Caco-2 (cell line): ENCODE results near the gene SEMA4D. TPM values are rescaled to one million over a fixed set of nuclear protein-coding genes. Genes with fewer than 3 reads are reported as not detected.

Experiments used
- BruUV-seq: library from RNA; stranded (reverse); fragments of 400-500 nt; replicated peaks from 2 replicates; lab custom pipeline; 2021; lab: Mats Ljungman, UMichigan
- CTCF ChIA-PET: fragments of 300-600 bp; sonication (Branson Sonifier 250); formaldehyde crosslinking; loops from one replicate; lab custom pipeline; 2022; ENCODE audit warnings: antibody characterized with exemption; lab: Charles Lee
- POLR2A ChIA-PET: fragments of 300-600 bp; sonication (Branson Sonifier 250); formaldehyde crosslinking; loops from one replicate; lab custom pipeline; 2022; ENCODE audit warnings: antibody characterized with exemption; lab: Charles Lee
- DNase-seq, 2 experiments: peaks; one replicate each; pipeline versions ENCODE4 v3.0.0 to v3.0.0-alpha.2; 2020 to 2022
- H3K27me3 ChIP-seq: replicated peaks from 2 replicates; pipeline ENCODE4 v1.6.0; 2011; ENCODE audit warnings: low read length; ENCODE audit not compliant: control insufficient read depth, insufficient read depth
- H3K36me3 ChIP-seq: 2 replicates; pipeline ENCODE4 v1.5.1; 2011; ENCODE audit warnings: low read length; ENCODE audit not compliant: control insufficient read depth, insufficient read depth
- H3K4me1 ChIP-seq: fragments of 250-450 bp; sonication (Bioruptor Pico); 2 replicates; pipeline ENCODE4 v1.5.1; 2020; ENCODE audit warnings: mild to moderate bottlenecking
- H3K4me3 ChIP-seq: 2 replicates; pipeline ENCODE4 v1.5.1; 2011; ENCODE audit warnings: low read depth, mild to moderate bottlenecking, control low read depth, low read length
- H3K9me3 ChIP-seq: fragments of 250-450 bp; sonication (Bioruptor Pico); 2 replicates; pipeline ENCODE4 v1.5.1; 2020; ENCODE audit warnings: mild to moderate bottlenecking, moderate library complexity
- H3K27ac Mint-ChIP-seq: one replicate; pipeline ENCODE4 v1.8.0; 2022; ENCODE audit warnings: mixed read lengths; ENCODE audit not compliant: unreplicated experiment
- H3K27me3 Mint-ChIP-seq: one replicate; pipeline ENCODE4 v1.8.0; 2022; ENCODE audit warnings: mixed read lengths; ENCODE audit not compliant: insufficient read depth, unreplicated experiment
- H3K36me3 Mint-ChIP-seq: one replicate; pipeline ENCODE4 v1.8.0; 2022; ENCODE audit warnings: mild to moderate bottlenecking, mixed read lengths; ENCODE audit not compliant: insufficient read depth, unreplicated experiment
- H3K4me1 Mint-ChIP-seq: one replicate; pipeline ENCODE4 v1.8.0; 2022; ENCODE audit warnings: low read depth, mixed read lengths; ENCODE audit not compliant: unreplicated experiment
- H3K4me3 Mint-ChIP-seq: one replicate; pipeline ENCODE4 v1.8.0; 2022; ENCODE audit warnings: mild to moderate bottlenecking, moderate library complexity, mixed read lengths; ENCODE audit not compliant: unreplicated experiment
- H3K9me3 Mint-ChIP-seq: one replicate; pipeline ENCODE4 v1.8.0; 2022; ENCODE audit warnings: mixed read lengths; ENCODE audit not compliant: unreplicated experiment
- intact Hi-C: fragments of 100-400 bp; cut with micrococcal nuclease; formaldehyde crosslinking; loops from one replicate; pipeline ENCODE4 v1.10.0; 2022; ENCODE audit not compliant: unreplicated experiment
- total RNA-seq: library from RNA; stranded (reverse); gene quantifications from 2 replicates; pipeline ENCODE4 v1.2.3, GENCODE V29; 2022
- TF ChIP-seq, protein P1 (sequence below), 2 experiments: fragments of 200-600 bp in 1 of 2; IDR thresholded peaks; 1 replicate in 1 of 2; 2 replicates in 1 of 2; pipeline versions ENCODE4 v1.5.1 to v1.8.0; 2011 to 2022; ENCODE audit warnings: antibody characterized with exemption in 1 of 2, control low read depth in 1 of 2, inconsistent platforms in 1 of 2, low read depth in 1 of 2, low read length in 1 of 2, mild to moderate bottlenecking in 1 of 2, moderate library complexity in 1 of 2; ENCODE audit not compliant: insufficient read depth in 1 of 2, severe bottlenecking in 1 of 2, unreplicated experiment in 1 of 2

The SEMA4D gene
- total RNA-seq, 1 experiment from 2014 or later = 17.1 TPM

DNA sequence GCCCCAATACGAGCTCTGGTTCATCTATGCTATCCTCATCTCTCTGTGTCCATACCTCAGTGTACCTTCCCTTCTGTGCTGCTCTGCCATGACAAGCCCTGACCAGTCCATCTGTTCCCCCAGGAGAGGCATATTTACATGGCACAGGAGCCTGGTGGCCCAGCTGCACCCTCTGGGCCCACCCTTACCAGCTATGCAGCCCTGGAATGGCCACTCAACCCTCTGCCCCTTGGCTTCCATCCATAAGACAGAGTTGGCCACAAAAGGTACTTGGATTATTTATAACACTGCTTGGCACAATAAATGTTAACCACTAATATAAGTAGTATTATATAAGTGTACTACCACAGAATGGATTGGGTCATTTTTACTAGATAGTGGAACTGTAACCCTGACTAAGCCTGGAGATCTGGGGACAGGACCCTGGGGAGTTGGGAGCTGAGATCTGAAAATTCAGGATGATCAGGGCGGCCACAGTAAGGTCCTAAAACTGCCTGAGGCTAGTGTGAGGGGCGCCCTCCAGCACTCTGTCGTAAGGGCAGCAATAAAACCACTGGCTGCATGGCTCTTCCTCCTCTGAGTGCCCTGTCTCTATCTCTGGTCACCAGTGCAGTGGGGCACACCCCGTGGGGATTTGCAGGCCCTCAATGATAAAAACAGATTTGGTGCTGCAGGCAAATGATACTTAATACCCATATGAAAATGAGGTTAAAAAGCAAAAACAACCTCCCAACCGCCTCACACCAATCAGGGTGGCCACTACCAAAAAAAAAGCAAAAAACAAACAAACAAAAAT lies 65.8 kb downstream of the SEMA4D start:
- no peak overlapping the region for H3K4me3 Mint-ChIP-seq
- H3K4me1 ChIP-seq = 0 out of 2 replicates have a peak, but pooled peaks cover 9% of the 10 kb centered on the region
- no peak for DNase-seq
- CTCF ChIA-PET = no interaction called here
- no peak overlapping the region for H3K27ac Mint-ChIP-seq
- H3K27me3 ChIP-seq = no peaks in the 10 kb centered on the region
- TF ChIP-seq, protein P1, sequence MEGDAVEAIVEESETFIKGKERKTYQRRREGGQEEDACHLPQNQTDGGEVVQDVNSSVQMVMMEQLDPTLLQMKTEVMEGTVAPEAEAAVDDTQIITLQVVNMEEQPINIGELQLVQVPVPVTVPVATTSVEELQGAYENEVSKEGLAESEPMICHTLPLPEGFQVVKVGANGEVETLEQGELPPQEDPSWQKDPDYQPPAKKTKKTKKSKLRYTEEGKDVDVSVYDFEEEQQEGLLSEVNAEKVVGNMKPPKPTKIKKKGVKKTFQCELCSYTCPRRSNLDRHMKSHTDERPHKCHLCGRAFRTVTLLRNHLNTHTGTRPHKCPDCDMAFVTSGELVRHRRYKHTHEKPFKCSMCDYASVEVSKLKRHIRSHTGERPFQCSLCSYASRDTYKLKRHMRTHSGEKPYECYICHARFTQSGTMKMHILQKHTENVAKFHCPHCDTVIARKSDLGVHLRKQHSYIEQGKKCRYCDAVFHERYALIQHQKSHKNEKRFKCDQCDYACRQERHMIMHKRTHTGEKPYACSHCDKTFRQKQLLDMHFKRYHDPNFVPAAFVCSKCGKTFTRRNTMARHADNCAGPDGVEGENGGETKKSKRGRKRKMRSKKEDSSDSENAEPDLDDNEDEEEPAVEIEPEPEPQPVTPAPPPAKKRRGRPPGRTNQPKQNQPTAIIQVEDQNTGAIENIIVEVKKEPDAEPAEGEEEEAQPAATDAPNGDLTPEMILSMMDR (IDR thresholded peaks at IDR 0.05; ENCODE audit: insufficient read depth in 1 of 2, low read depth in 1 of 2, low read length in 1 of 2, severe bottlenecking in 1 of 2, unreplicated experiment in 1 of 2) = no peak
- H3K36me3 Mint-ChIP-seq = no peaks in the 10 kb centered on the region
- no peaks in the 10 kb centered on the region for H3K27me3 Mint-ChIP-seq
- H3K9me3 ChIP-seq = no peaks in the 10 kb centered on the region
- no TSS peak for BruUV-seq
- POLR2A ChIA-PET = no interaction called here
- intact Hi-C loops = no loop called here
- peaks cover 6% of the 10 kb centered on the region for H3K4me1 Mint-ChIP-seq
- no peak overlapping the region for H3K4me3 ChIP-seq
- H3K9me3 Mint-ChIP-seq = no peaks in the 10 kb centered on the region
- H3K36me3 ChIP-seq = no peaks in the 10 kb centered on the region

DNA sequence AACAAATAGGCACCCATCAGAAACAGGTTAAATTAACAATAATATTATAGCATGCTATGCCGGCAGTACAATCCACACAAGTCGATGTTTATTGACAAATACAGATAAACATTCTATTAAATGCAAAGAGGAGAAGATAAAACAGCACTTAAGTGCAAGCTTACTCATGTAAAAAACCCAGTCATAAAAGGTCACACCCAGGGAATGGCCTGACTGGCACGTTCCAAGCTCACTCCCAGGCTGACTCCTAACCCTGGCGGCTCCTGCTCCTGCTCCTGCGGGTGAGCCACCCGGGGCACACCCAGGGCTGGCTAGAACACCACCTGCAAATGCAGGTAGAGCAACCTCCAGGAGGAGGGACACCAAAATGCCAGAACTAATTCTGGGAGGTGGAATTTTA lies 66.9 kb downstream of the SEMA4D start:
- H3K4me1 ChIP-seq = 0 out of 2 replicates have a peak, but pooled peaks cover 9% of the 10 kb centered on the region
- no peak for DNase-seq
- no TSS peak for BruUV-seq
- no peaks in the 10 kb centered on the region for H3K27me3 Mint-ChIP-seq
- H3K4me3 ChIP-seq = no peak overlapping the region
- H3K36me3 Mint-ChIP-seq = no peaks in the 10 kb centered on the region
- intact Hi-C loops = no loop called here
- TF ChIP-seq, protein P1 (IDR thresholded peaks at IDR 0.05; ENCODE audit: insufficient read depth in 1 of 2, low read depth in 1 of 2, low read length in 1 of 2, severe bottlenecking in 1 of 2, unreplicated experiment in 1 of 2) = no peak
- CTCF ChIA-PET = no interaction called here
- H3K27me3 ChIP-seq = no peaks in the 10 kb centered on the region
- no peak overlapping the region for H3K4me3 Mint-ChIP-seq
- H3K9me3 Mint-ChIP-seq = no peaks in the 10 kb centered on the region
- H3K27ac Mint-ChIP-seq = no peak overlapping the region
- H3K9me3 ChIP-seq = no peaks in the 10 kb centered on the region
- peaks cover 6% of the 10 kb centered on the region for H3K4me1 Mint-ChIP-seq
- H3K36me3 ChIP-seq = no peaks in the 10 kb centered on the region
- POLR2A ChIA-PET = no interaction called here

DNA sequence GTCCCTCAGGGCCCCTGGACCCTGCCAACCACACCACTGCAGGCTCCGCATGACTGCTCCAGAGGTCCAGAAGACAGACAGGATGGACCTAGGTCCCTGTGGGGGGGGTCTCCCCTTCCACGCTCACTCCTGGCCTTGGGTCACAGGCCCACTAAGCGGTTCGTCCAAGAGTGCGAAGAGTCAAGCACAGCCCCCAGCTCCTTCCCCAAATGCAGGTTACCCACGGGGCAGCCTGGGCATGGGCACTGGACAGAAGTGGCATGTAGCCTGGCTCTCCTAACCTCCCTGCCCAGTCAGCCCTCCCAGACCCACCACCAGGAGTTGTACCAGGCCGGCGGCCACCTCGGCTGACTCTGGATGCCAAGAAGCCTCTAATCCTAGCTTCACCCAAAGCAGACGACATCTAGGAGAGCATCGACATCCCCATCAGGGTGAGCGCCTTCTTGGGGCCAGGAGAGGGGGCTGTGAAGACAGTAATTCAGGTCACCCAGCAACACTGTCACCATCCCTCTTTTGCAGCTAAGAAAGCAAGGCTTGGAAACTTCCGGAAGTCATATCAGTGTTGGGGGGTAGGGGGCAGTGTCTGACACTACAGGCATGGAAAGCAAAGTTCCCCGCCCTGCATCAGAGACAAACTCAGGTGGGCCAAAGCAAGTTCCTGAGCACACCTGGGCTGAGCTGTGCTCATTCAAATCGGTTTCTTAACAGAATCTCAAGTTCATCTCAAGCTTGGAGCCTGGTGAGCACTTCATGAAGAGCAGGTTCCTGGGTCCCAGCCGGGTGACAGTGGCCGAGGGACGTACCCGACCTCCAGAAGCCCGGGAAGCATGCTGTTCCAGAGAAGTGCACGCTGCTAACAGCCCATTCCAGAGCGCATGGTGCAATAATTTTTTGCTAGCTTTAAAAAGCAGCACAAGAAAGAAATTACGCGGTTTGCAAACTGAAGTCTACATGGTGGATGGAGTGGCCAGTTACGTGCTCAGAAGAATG lies 68.7 kb downstream of the SEMA4D start:
- CTCF ChIA-PET = interaction anchor here (1.2 kb wide), 1 partner anchor 120 kb away, joined by 3 read pairs; no protein-coding TSS in a partner anchor
- Mint-ChIP-seq H3K27me3 (no peaks in the 10 kb centered on the region), H3K36me3 (no peaks in the 10 kb centered on the region), H3K4me1 (no peaks in the 10 kb centered on the region), H3K4me3 (no peak overlapping the region), H3K27ac (no peak overlapping the region), H3K9me3 (no peaks in the 10 kb centered on the region)
- TF ChIP-seq, protein P1 (IDR thresholded peaks at IDR 0.05; ENCODE audit: insufficient read depth in 1 of 2, low read depth in 1 of 2, low read length in 1 of 2, severe bottlenecking in 1 of 2, unreplicated experiment in 1 of 2) = peak in 1 of 2 experiments; percentile 43
- no peaks in the 10 kb centered on the region for H3K27me3 ChIP-seq
- H3K4me3 ChIP-seq = no peak overlapping the region
- no peaks in the 10 kb centered on the region for H3K9me3 ChIP-seq
- no TSS peak for BruUV-seq
- DNase-seq = peak in 1 of 2 experiments; percentile 10
- H3K36me3 ChIP-seq = no peaks in the 10 kb centered on the region
- POLR2A ChIA-PET = no interaction called here
- intact Hi-C loops = loop anchor here (5.0 kb wide), 1 partner anchor 118 kb away; no protein-coding TSS in a partner anchor
- no peaks in the 10 kb centered on the region for H3K4me1 ChIP-seq
